NT2/D1 (cell line): ENCODE measurements around the gene TPO.

Source experiments
- SUZ12 ChIP-seq: IDR thresholded peaks from 2 replicates; pipeline ENCODE4 v1.6.1; 2011; ENCODE audit not compliant: insufficient read length, insufficient read depth; ENCODE audit errors: extremely low read depth
- YY1 ChIP-seq: IDR thresholded peaks from 2 replicates; pipeline ENCODE4 v1.6.1; 2011; ENCODE audit not compliant: insufficient read length, insufficient read depth
- ZNF274 ChIP-seq: IDR thresholded peaks from 2 replicates; pipeline ENCODE4 v1.6.1; 2011; ENCODE audit warnings: mild to moderate bottlenecking, low read depth, low read length

- no peak for TF ChIP-seq YY1
- TF ChIP-seq ZNF274: no peak
- no peak for TF ChIP-seq SUZ12
Measured at GRCh38 chr2:1400943-1401735, 12.1 kb upstream of the TPO start.
